ENCODE results near the gene FBXO27.

The FBXO27 gene, protein sequence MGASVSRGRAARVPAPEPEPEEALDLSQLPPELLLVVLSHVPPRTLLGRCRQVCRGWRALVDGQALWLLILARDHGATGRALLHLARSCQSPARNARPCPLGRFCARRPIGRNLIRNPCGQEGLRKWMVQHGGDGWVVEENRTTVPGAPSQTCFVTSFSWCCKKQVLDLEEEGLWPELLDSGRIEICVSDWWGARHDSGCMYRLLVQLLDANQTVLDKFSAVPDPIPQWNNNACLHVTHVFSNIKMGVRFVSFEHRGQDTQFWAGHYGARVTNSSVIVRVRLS

DNA sequence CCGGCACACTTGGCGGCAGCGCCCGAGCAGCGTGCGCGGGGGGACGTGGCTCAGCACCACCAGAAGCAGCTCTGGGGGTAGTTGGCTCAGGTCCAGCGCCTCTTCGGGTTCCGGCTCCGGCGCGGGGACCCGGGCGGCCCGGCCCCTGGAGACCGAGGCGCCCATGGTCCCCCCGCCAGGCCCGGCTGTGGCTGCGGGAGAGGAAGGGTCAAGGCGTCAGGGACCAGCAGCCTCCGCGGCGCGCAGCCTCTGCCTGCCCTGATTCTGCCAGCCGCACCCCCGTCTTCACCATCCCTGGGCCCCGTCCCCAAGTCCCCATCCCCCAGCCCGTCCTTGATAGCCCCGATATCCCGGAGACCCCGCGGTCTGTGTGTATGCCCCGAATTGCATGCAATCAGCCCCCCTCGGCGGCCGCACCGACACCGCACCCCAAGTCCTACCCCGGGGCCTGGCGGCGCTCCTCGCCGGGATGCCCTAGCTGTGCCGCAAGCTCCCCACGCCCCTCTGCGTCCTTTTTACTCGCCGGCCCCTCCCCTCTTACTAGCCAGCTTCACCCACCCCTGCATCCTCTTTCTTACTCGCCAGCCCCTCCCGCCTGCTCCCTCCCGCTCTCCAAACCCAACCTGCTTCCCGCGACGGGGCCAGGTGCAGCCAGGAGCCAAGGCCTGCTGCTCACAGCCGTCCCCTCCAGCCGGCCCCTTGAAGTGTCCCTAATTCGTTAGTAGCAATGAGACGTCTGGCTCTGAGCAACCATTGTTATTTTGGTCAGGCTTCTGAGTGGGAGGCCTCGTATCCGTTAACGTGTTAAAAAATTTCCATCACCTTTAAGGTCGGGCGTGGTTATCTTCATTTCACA, at the start of gene FBXO27:
FBXO27 (minus strand) TSS at position 487 of the 856 bp plus-strand sequence; CDS start at position 165, 322 bp downstream.
- peak within 1 kb of the TSS; percentile 59 for H3K4me3 ChIP-seq (ENCODE audit: low read depth, low read length, poor library complexity, severe bottlenecking)
- peaks cover 9% of the 10 kb centered on the region for H3K4me1 ChIP-seq (ENCODE audit: insufficient read depth, low read length, severe bottlenecking)
- no peak within 1 kb of the TSS for H3K27ac ChIP-seq (ENCODE audit: low read depth, low read length, poor library complexity, severe bottlenecking)
- H4K20me1 ChIP-seq (ENCODE audit: insufficient read depth, low read length), result no peaks in the 10 kb centered on the region
- no peaks in the 10 kb centered on the region for H3K9me2 ChIP-seq (ENCODE audit: low read depth, low read length)
- H3K9ac ChIP-seq (ENCODE audit: low read length), result no peak within 1 kb of the TSS
- H3K9me3 ChIP-seq (ENCODE audit: low read length), result no peaks in the 10 kb centered on the region
- H3K79me2 ChIP-seq (ENCODE audit: insufficient read depth, low read length), result no peaks in the 10 kb centered on the region
- H3K4me2 ChIP-seq (ENCODE audit: low read length), result peak within 1 kb of the TSS; percentile 70
- H2AFZ ChIP-seq (ENCODE audit: low read length), result no peak within 1 kb of the TSS
- H3F3A ChIP-seq (ENCODE audit: insufficient read depth, low read length), result no peaks in the 10 kb centered on the region
- TF ChIP-seq, protein P1, sequence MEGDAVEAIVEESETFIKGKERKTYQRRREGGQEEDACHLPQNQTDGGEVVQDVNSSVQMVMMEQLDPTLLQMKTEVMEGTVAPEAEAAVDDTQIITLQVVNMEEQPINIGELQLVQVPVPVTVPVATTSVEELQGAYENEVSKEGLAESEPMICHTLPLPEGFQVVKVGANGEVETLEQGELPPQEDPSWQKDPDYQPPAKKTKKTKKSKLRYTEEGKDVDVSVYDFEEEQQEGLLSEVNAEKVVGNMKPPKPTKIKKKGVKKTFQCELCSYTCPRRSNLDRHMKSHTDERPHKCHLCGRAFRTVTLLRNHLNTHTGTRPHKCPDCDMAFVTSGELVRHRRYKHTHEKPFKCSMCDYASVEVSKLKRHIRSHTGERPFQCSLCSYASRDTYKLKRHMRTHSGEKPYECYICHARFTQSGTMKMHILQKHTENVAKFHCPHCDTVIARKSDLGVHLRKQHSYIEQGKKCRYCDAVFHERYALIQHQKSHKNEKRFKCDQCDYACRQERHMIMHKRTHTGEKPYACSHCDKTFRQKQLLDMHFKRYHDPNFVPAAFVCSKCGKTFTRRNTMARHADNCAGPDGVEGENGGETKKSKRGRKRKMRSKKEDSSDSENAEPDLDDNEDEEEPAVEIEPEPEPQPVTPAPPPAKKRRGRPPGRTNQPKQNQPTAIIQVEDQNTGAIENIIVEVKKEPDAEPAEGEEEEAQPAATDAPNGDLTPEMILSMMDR (IDR thresholded peaks at IDR 0.05; ENCODE audit: low read length), result no peak
- H3K36me3 ChIP-seq (ENCODE audit: insufficient read depth, low read length), result no peaks in the 10 kb centered on the region
- no peaks in the 10 kb centered on the region for H3K27me3 ChIP-seq (ENCODE audit: insufficient read depth, low read length)

DNA sequence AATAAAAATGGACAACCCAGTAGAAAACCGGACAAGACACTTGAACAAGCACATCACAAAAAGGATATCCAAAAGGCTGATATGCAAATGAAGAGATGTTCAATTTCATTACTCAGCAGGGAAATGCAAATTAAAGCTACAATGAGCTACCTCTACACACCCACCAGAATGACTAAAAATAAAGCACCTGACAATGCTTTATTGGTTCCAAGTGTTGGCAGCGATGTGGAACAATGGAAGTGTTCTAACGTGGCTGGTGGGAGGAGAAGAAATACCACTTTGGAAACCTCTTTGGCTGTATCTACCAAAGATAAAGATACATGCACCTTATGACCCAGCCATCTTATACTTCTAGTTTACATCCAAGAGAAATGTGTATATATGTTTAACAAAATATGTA, 48.1 kb upstream of the FBXO27 start:
- Histone ChIP-seq H3K9me2 (ENCODE audit: low read depth, low read length) (no peaks in the 10 kb centered on the region), H4K20me1 (ENCODE audit: insufficient read depth, low read length) (no peaks in the 10 kb centered on the region), H3K27ac (ENCODE audit: low read depth, low read length, poor library complexity, severe bottlenecking) (no peak overlapping the region), H3K9ac (ENCODE audit: low read length) (no peak overlapping the region), H3K36me3 (ENCODE audit: insufficient read depth, low read length) (no peaks in the 10 kb centered on the region), H3K79me2 (ENCODE audit: insufficient read depth, low read length) (no peaks in the 10 kb centered on the region), H3F3A (ENCODE audit: insufficient read depth, low read length) (no peaks in the 10 kb centered on the region), H3K27me3 (ENCODE audit: insufficient read depth, low read length) (peaks cover 9% of the 10 kb centered on the region; the same call in 1 of the 2 replicates), H3K4me2 (ENCODE audit: low read length) (no peak overlapping the region), H3K9me3 (ENCODE audit: low read length) (no peaks in the 10 kb centered on the region), H3K4me1 (ENCODE audit: insufficient read depth, low read length, severe bottlenecking) (no peaks in the 10 kb centered on the region), H3K4me3 (ENCODE audit: low read depth, low read length, poor library complexity, severe bottlenecking) (no peak overlapping the region), H2AFZ (ENCODE audit: low read length) (no peak overlapping the region)
- TF ChIP-seq, protein P1 (IDR thresholded peaks at IDR 0.05; ENCODE audit: low read length), result no peak
- no peak for TF ChIP-seq EZH2 (IDR thresholded peaks at IDR 0.05; ENCODE audit: borderline replicate concordance, low read length)

DNA sequence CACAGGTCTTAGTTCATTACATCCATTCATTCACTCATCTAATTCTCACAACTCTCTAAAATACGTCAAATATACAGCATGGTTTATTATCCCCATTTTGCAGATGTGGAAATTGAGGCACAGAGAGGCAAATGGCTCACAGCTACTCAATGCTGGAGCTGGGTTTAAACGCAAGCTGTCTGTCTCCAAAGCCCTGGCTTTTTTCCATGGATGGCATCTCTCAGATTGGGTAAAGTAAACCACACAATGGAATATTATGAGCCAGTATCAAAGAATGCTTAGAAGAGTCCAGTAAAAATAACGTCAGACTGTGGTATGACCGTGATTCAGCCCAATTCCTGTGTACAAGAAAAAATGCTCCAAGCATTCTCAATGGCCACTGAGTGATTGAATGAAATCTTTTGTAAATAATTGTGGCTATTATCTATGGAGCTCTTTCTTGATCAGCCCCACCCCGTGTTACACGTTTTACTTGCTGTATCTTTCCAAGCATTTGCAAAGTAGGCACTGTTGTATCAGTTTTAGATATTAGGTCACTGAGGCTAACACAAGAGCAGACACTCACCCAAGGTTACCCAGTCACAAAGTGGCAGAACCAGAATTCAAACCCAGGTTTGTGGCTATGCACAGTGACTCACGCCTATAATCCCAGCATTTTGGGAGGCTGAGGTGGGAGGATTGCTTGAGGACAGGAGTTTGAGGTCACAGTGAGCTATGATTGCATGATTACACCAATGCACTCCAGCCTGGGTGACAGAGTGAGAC, 46.3 kb upstream of the FBXO27 start:
- TF ChIP-seq, protein P1 (IDR thresholded peaks at IDR 0.05; ENCODE audit: low read length), result no peak
- no peak for TF ChIP-seq EZH2 (IDR thresholded peaks at IDR 0.05; ENCODE audit: borderline replicate concordance, low read length)
- Histone ChIP-seq H4K20me1 (ENCODE audit: insufficient read depth, low read length) (no peaks in the 10 kb centered on the region), H3K9me3 (ENCODE audit: low read length) (no peaks in the 10 kb centered on the region), H3F3A (ENCODE audit: insufficient read depth, low read length) (no peaks in the 10 kb centered on the region), H3K79me2 (ENCODE audit: insufficient read depth, low read length) (no peaks in the 10 kb centered on the region), H3K9me2 (ENCODE audit: low read depth, low read length) (no peaks in the 10 kb centered on the region), H3K4me1 (ENCODE audit: insufficient read depth, low read length, severe bottlenecking) (no peaks in the 10 kb centered on the region), H3K27me3 (ENCODE audit: insufficient read depth, low read length) (peaks cover 5% of the 10 kb centered on the region; the same call in 1 of the 2 replicates), H3K27ac (ENCODE audit: low read depth, low read length, poor library complexity, severe bottlenecking) (no peak overlapping the region), H3K36me3 (ENCODE audit: insufficient read depth, low read length) (no peaks in the 10 kb centered on the region), H3K9ac (ENCODE audit: low read length) (no peak overlapping the region), H3K4me3 (ENCODE audit: low read depth, low read length, poor library complexity, severe bottlenecking) (no peak overlapping the region), H2AFZ (ENCODE audit: low read length) (no peak overlapping the region), H3K4me2 (ENCODE audit: low read length) (no peak overlapping the region)
